Nephron (organoid): ENCODE results near the gene CDK5.

Source experiments
- H3K27ac Mint-ChIP-seq, 3 experiments: 2 replicates each; pipeline ENCODE4 v1.8.0; 2020; ENCODE audit warnings: mixed read lengths in 3 of 3, mild to moderate bottlenecking in 2 of 3, moderate library complexity in 1 of 3
- H3K27me3 Mint-ChIP-seq: 2 replicates; pipeline ENCODE4 v1.8.0; 2021; ENCODE audit warnings: low read depth, mild to moderate bottlenecking, moderate library complexity, mixed read lengths
- H3K36me3 Mint-ChIP-seq: 2 replicates; pipeline ENCODE4 v1.8.0; 2020; ENCODE audit warnings: low read depth, mixed read lengths
- H3K4me1 Mint-ChIP-seq: 2 replicates; pipeline ENCODE4 v1.8.0; 2020; ENCODE audit warnings: mixed read lengths
- H3K4me3 Mint-ChIP-seq, 3 experiments: 2 replicates each; pipeline ENCODE4 v1.8.0; 2020; ENCODE audit warnings: mild to moderate bottlenecking in 3 of 3, mixed read lengths in 3 of 3, moderate library complexity in 2 of 3
- H3K9me3 Mint-ChIP-seq: 2 replicates; pipeline ENCODE4 v1.8.0; 2020; ENCODE audit warnings: mixed read lengths
- TF ChIP-seq, protein P1 (sequence below), 3 experiments: fragments of 200-600 bp; sonication (generic); IDR thresholded peaks; one replicate each; pipeline ENCODE4 v1.5.0; 2021; ENCODE audit warnings: antibody characterized with exemption in 3 of 3; ENCODE audit not compliant: unreplicated experiment in 3 of 3

The CDK5 gene

GRCh38 chr7:151080522-151081169, 22.9 kb upstream of the CDK5 start, which contains the start of gene FASTK:
FASTK (minus strand) TSS chr7:151080809; CDS start chr7:151080766, 43 bp downstream.
- Mint-ChIP-seq H3K27me3 (no peaks in the 10 kb centered on the region), H3K27ac (peak within 1 kb of the TSS; percentile 57 to 91 (median 88)), H3K9me3 (no peaks in the 10 kb centered on the region), H3K36me3 (peaks cover 6% of the 10 kb centered on the region), H3K4me1 (peaks cover 36% of the 10 kb centered on the region), H3K4me3 (peak within 1 kb of the TSS; percentile 94 to 97 (median 94))
- TF ChIP-seq, protein P1, sequence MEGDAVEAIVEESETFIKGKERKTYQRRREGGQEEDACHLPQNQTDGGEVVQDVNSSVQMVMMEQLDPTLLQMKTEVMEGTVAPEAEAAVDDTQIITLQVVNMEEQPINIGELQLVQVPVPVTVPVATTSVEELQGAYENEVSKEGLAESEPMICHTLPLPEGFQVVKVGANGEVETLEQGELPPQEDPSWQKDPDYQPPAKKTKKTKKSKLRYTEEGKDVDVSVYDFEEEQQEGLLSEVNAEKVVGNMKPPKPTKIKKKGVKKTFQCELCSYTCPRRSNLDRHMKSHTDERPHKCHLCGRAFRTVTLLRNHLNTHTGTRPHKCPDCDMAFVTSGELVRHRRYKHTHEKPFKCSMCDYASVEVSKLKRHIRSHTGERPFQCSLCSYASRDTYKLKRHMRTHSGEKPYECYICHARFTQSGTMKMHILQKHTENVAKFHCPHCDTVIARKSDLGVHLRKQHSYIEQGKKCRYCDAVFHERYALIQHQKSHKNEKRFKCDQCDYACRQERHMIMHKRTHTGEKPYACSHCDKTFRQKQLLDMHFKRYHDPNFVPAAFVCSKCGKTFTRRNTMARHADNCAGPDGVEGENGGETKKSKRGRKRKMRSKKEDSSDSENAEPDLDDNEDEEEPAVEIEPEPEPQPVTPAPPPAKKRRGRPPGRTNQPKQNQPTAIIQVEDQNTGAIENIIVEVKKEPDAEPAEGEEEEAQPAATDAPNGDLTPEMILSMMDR (IDR thresholded peaks at IDR 0.05; ENCODE audit: unreplicated experiment in 3 of 3): no peak

GRCh38 chr7:151080067-151080521, 22.4 kb upstream of the CDK5 start:
- H3K27ac Mint-ChIP-seq: peak overlapping the region; percentile 57 to 91 (median 88)
- no peaks in the 10 kb centered on the region for H3K9me3 Mint-ChIP-seq
- H3K4me1 Mint-ChIP-seq: peaks cover 31% of the 10 kb centered on the region
- peaks cover 11% of the 10 kb centered on the region for H3K36me3 Mint-ChIP-seq
- no peaks in the 10 kb centered on the region for H3K27me3 Mint-ChIP-seq
- H3K4me3 Mint-ChIP-seq: peak overlapping the region; percentile 85 to 93 (median 91)
- TF ChIP-seq, protein P1 (IDR thresholded peaks at IDR 0.05; ENCODE audit: unreplicated experiment in 3 of 3): no peak

- TF ChIP-seq, protein P1 (IDR thresholded peaks at IDR 0.05; ENCODE audit: unreplicated experiment in 3 of 3): no peak
- H3K9me3 Mint-ChIP-seq: no peaks in the 10 kb centered on the region
- peaks cover 15% of the 10 kb centered on the region for H3K36me3 Mint-ChIP-seq
- peak overlapping the region; percentile 85 to 93 (median 91) for H3K4me3 Mint-ChIP-seq
- no peaks in the 10 kb centered on the region for H3K27me3 Mint-ChIP-seq
- H3K27ac Mint-ChIP-seq: peak overlapping the region; percentile 84 to 91 (median 91)
- peaks cover 25% of the 10 kb centered on the region for H3K4me1 Mint-ChIP-seq
These were observed 21.7 kb upstream of the CDK5 start for GRCh38 chr7:151079199-151079910.

GRCh38 chr7:151078233-151079040, 20.7 kb upstream of the CDK5 start:
- Mint-ChIP-seq H3K27ac (peak overlapping the region; percentile 82 to 91 (median 84)), H3K4me1 (peaks cover 25% of the 10 kb centered on the region), H3K36me3 (peaks cover 19% of the 10 kb centered on the region), H3K4me3 (peak overlapping the region; percentile 85 to 93 (median 91)), H3K9me3 (no peaks in the 10 kb centered on the region), H3K27me3 (no peaks in the 10 kb centered on the region)
- TF ChIP-seq, protein P1 (IDR thresholded peaks at IDR 0.05; ENCODE audit: unreplicated experiment in 3 of 3): no peak

- Mint-ChIP-seq H3K4me1 (peaks cover 22% of the 10 kb centered on the region), H3K9me3 (no peaks in the 10 kb centered on the region), H3K27me3 (no peaks in the 10 kb centered on the region), H3K27ac (peak overlapping the region; percentile 9 to 84 (median 82)), H3K36me3 (peaks cover 19% of the 10 kb centered on the region), H3K4me3 (peak overlapping the region; percentile 75 to 93 (median 91))
- TF ChIP-seq, protein P1 (IDR thresholded peaks at IDR 0.05; ENCODE audit: unreplicated experiment in 3 of 3): no peak
These were observed 20.1 kb upstream of the CDK5 start for GRCh38 chr7:151077705-151078232.
